H1 (cell line): ENCODE data around the gene PDK4. TPM values are rescaled to one million over a fixed set of nuclear protein-coding genes. Genes with fewer than 3 reads are reported as not detected.

ENCODE experiments used
- ASH2L ChIP-seq: fragments of 200-600, 300-600 bp; sonication (generic); IDR thresholded peaks from one replicate; pipeline ENCODE4 v1.7.1; 2017; ENCODE audit warnings: low read length
- SIRT6 ChIP-seq: IDR thresholded peaks from one replicate; pipeline ENCODE4 v1.7.1; 2012; ENCODE audit warnings: low read length, inconsistent platforms
- polyA plus RNA-seq, 7 experiments: library from polyadenylated mRNA; depleted of rRNA in 3 of 7; stranded (reverse) in 5 of 7; unstranded in 2 of 7; fragments of >200 nt in 5 of 7; fragments of 200-250 nt in 2 of 7; gene quantifications; 1 replicate in 5 of 7; 2 replicates in 1 of 7; 4 replicates in 1 of 7; pipeline versions ENCODE4 v1.2.1 to v1.2.3, GENCODE V29; 2011 to 2013; ENCODE audit warnings: missing spikeins in 2 of 7, mixed read lengths in 2 of 7
- total RNA-seq: library from RNA; stranded (reverse); fragmentation: NEBNext Ultra II Directional; extraction: Animal tissue kit (Norgen Biotek cat#: 25700); gene quantifications from 2 replicates; pipeline ENCODE4 v1.2.1, GENCODE V29; 2021

PDK4 gene
- total and polyA plus RNA-seq, 2 of the 8 experiments (the other 6 are each of a cell fraction or from before 2014, with no cell fraction given) = 0.26 TPM; not detected in 1

GRCh38 chr7:95620631-95621030 lies 24.3 kb upstream of the PDK4 start (continued):
- no peak for TF ChIP-seq SIRT6
- TF ChIP-seq ASH2L = no peak
